IMR-90 (cell line): ENCODE results near the gene FOXR1. TPM values are rescaled to one million over a fixed set of nuclear protein-coding genes. Genes with fewer than 3 reads are reported as not detected.

Experiments
- ATAC-seq: fragments of 200-7000 bp; cut with Tn5 transposase; 2 replicates; pipeline ENCODE4 v1.9.1; 2020; ENCODE audit warnings: low read depth, mild to moderate bottlenecking, moderate library complexity
- BruUV-seq: library from RNA; stranded (reverse); fragments of 400-500 nt; replicated peaks from 2 replicates; lab custom pipeline; 2021; lab: Mats Ljungman, UMichigan
- CTCF ChIA-PET: fragments of 300-600 bp; formaldehyde crosslinking; extraction: SDS; loops from one replicate; lab custom pipeline; 2021; ENCODE audit warnings: antibody characterized with exemption; lab: Yijun Ruan, JAX
- POLR2A ChIA-PET: fragments of 300-600 bp; sonication (Branson Sonifier 250); formaldehyde crosslinking; loops from one replicate; lab custom pipeline; 2022; ENCODE audit warnings: antibody characterized with exemption; ENCODE audit not compliant: unreplicated experiment; lab: Charles Lee
- DNase-seq: peaks from one replicate; pipeline ENCODE4 v3.0.0; 2013
- H2AFZ ChIP-seq: replicated peaks from 2 replicates; pipeline ENCODE3; 2013; ENCODE audit warnings: low read length, mild to moderate bottlenecking; ENCODE audit not compliant: poor library complexity
- H2AK5ac ChIP-seq: 2 replicates; pipeline ENCODE4 v1.6.1; 2013; ENCODE audit warnings: low read depth, low read length, inconsistent platforms
- H2AK9ac ChIP-seq: replicated peaks from 2 replicates; pipeline ENCODE3; 2013; ENCODE audit warnings: mild to moderate bottlenecking, low read depth, low read length, moderate library complexity; ENCODE audit not compliant: poor library complexity
- H2BK120ac ChIP-seq: 2 replicates; pipeline ENCODE4 v1.6.1; 2013; ENCODE audit warnings: low read depth, low read length, inconsistent platforms
- H2BK15ac ChIP-seq: 3 replicates; pipeline ENCODE4 v1.6.1; 2013; ENCODE audit warnings: low read depth, low read length, inconsistent platforms
- H2BK20ac ChIP-seq: 2 replicates; pipeline ENCODE4 v1.6.1; 2013; ENCODE audit warnings: low read depth, mild to moderate bottlenecking, inconsistent platforms, low read length, moderate library complexity
- H2BK5ac ChIP-seq: 2 replicates; pipeline ENCODE4 v1.6.1; 2013; ENCODE audit warnings: mild to moderate bottlenecking, low read depth, low read length, inconsistent platforms; ENCODE audit not compliant: poor library complexity, severe bottlenecking
- H3K14ac ChIP-seq: replicated peaks from 2 replicates; pipeline ENCODE4 v1.6.1; 2013; ENCODE audit warnings: low read depth, low read length, inconsistent platforms
- H3K18ac ChIP-seq: 2 replicates; pipeline ENCODE4 v1.6.1; 2013; ENCODE audit warnings: low read depth, low read length, control low read depth
- H3K23ac ChIP-seq: 2 replicates; pipeline ENCODE4 v1.6.1; 2013; ENCODE audit warnings: low read depth, low read length, inconsistent platforms
- H3K27ac ChIP-seq: 2 replicates; pipeline ENCODE4 v1.5.1; 2013; ENCODE audit warnings: mild to moderate bottlenecking, control low read depth, low read length; ENCODE audit not compliant: insufficient read depth
- H3K27me3 ChIP-seq: 2 replicates; pipeline ENCODE4 v1.6.1; 2013; ENCODE audit warnings: low read length; ENCODE audit not compliant: control insufficient read depth, insufficient read depth
- H3K36me3 ChIP-seq: 2 replicates; pipeline ENCODE4 v1.6.1; 2013; ENCODE audit warnings: low read length, mixed read lengths; ENCODE audit not compliant: control insufficient read depth, insufficient read depth
- H3K4ac ChIP-seq: 2 replicates; pipeline ENCODE4 v1.6.1; 2013; ENCODE audit warnings: low read depth, low read length, inconsistent platforms
- H3K4me1 ChIP-seq: 2 replicates; pipeline ENCODE4 v1.6.1; 2013; ENCODE audit warnings: low read length, mixed read lengths; ENCODE audit not compliant: control insufficient read depth, insufficient read depth
- H3K4me2 ChIP-seq: 2 replicates; pipeline ENCODE4 v1.6.1; 2013; ENCODE audit warnings: low read depth, mild to moderate bottlenecking, control low read depth, low read length, moderate library complexity
- H3K4me3 ChIP-seq: 2 replicates; pipeline ENCODE4 v1.5.1; 2013; ENCODE audit warnings: low read depth, mild to moderate bottlenecking, control low read depth, low read length, moderate library complexity; ENCODE audit not compliant: insufficient read depth
- H3K56ac ChIP-seq: 2 replicates; pipeline ENCODE4 v1.6.1; 2013; ENCODE audit warnings: low read length, inconsistent platforms; ENCODE audit not compliant: insufficient read depth; ENCODE audit errors: extremely low read depth
- H3K79me1 ChIP-seq, 2 experiments: 2 replicates each; pipeline ENCODE4 v1.6.1; 2013; ENCODE audit warnings: low read length in 2 of 2, inconsistent platforms in 1 of 2, low read depth in 1 of 2
- H3K9ac ChIP-seq: 2 replicates; pipeline ENCODE4 v1.6.1; 2013; ENCODE audit warnings: low read depth, low read length, control low read depth
- H3K9me1 ChIP-seq: 2 replicates; pipeline ENCODE4 v1.6.1; 2013; ENCODE audit warnings: low read length, inconsistent platforms; ENCODE audit not compliant: insufficient read depth
- H3K9me3 ChIP-seq: 2 replicates; pipeline ENCODE4 v1.6.1; 2013; ENCODE audit warnings: low read length; ENCODE audit not compliant: control insufficient read depth, insufficient read depth
- H4K20me1 ChIP-seq: 2 replicates; pipeline ENCODE4 v1.6.1; 2013; ENCODE audit warnings: low read length, inconsistent platforms; ENCODE audit not compliant: insufficient read depth
- H4K5ac ChIP-seq: 2 replicates; pipeline ENCODE4 v1.6.1; 2013; ENCODE audit warnings: mild to moderate bottlenecking, low read depth, low read length, control low read depth
- H4K8ac ChIP-seq, 2 experiments: 2 replicates each; pipeline ENCODE4 v1.6.1; 2013; ENCODE audit warnings: low read depth in 2 of 2, low read length in 2 of 2, control low read depth in 1 of 2, inconsistent platforms in 1 of 2
- H4K91ac ChIP-seq: 2 replicates; pipeline ENCODE4 v1.6.1; 2013; ENCODE audit warnings: low read depth, low read length, inconsistent platforms; ENCODE audit not compliant: insufficient read depth
- BHLHE40 ChIP-seq: fragments of 150-350 bp; IDR thresholded peaks from 2 replicates; pipeline ENCODE4 v1.6.1; 2016; ENCODE audit warnings: mild to moderate bottlenecking, low read depth, low read length
- CEBPB ChIP-seq: IDR thresholded peaks from 2 replicates; pipeline ENCODE4 v1.6.1; 2012; ENCODE audit warnings: low read depth, low read length, improper control_type of control experiment
- CHD1 ChIP-seq: IDR thresholded peaks from 2 replicates; pipeline ENCODE4 v1.6.1; 2012; ENCODE audit warnings: low read depth, low read length, improper control_type of control experiment
- FOS ChIP-seq: fragments of 150-350 bp; IDR thresholded peaks from 2 replicates; pipeline ENCODE4 v1.6.1; 2016; ENCODE audit warnings: low read depth, low read length
- MAFK ChIP-seq: IDR thresholded peaks from 2 replicates; pipeline ENCODE4 v1.6.1; 2012; ENCODE audit warnings: low read depth, low read length, improper control_type of control experiment
- MAZ ChIP-seq: IDR thresholded peaks from 2 replicates; pipeline ENCODE4 v1.6.1; 2012; ENCODE audit warnings: low read depth, mild to moderate bottlenecking, low read length, improper control_type of control experiment, moderate library complexity, borderline replicate concordance
- MXI1 ChIP-seq: IDR thresholded peaks from 2 replicates; pipeline ENCODE4 v1.6.1; 2012; ENCODE audit warnings: low read depth, mild to moderate bottlenecking, low read length, moderate library complexity, borderline replicate concordance
- NFE2L2 ChIP-seq: fragments of 150-350 bp; IDR thresholded peaks from 2 replicates; pipeline ENCODE4 v1.6.1; 2016; ENCODE audit warnings: low read depth, mild to moderate bottlenecking, low read length
- POLR2A ChIP-seq: IDR thresholded peaks from 2 replicates; pipeline ENCODE4 v1.6.1; 2012; ENCODE audit warnings: mild to moderate bottlenecking, low read depth, low read length
- RAD21 ChIP-seq: IDR thresholded peaks from 2 replicates; pipeline ENCODE4 v1.6.1; 2012; ENCODE audit warnings: low read length, improper control_type of control experiment
- RCOR1 ChIP-seq: IDR thresholded peaks from 2 replicates; pipeline ENCODE4 v1.6.1; 2012; ENCODE audit warnings: mild to moderate bottlenecking, low read length, improper control_type of control experiment; ENCODE audit not compliant: insufficient replicate concordance
- RFX5 ChIP-seq: IDR thresholded peaks from 2 replicates; pipeline ENCODE4 v1.8.0; 2012; ENCODE audit warnings: low read depth, mild to moderate bottlenecking, low read length, moderate library complexity
- SMC3 ChIP-seq: fragments of 150-350 bp; IDR thresholded peaks from 2 replicates; pipeline ENCODE4 v1.6.1; 2016; ENCODE audit warnings: low read depth, mild to moderate bottlenecking, antibody characterized with exemption, low read length, moderate library complexity
- WGBS, 2 experiments: methylation state at CpG; one replicate each; pipeline versions ENCODE4 v1.1.5 to v1.1.7; 2013; ENCODE audit warnings: missing lambda C conversion rate in 2 of 2; ENCODE audit not compliant: insufficient read length in 1 of 2; ENCODE audit errors: extremely low coverage in 2 of 2; 5-methylcytosine and 5-hydroxymethylcytosine counted together
- dilution Hi-C: fragments of 300-500 bp; cut with HindIII; formaldehyde crosslinking; loops from one replicate; pipeline ENCODE4 v1.14.3; 2018; ENCODE audit warnings: low sequenced_read_pairs; ENCODE audit not compliant: unreplicated experiment
- in situ Hi-C: fragments of 300-500 bp; cut with MboI; formaldehyde crosslinking; loops from 3 replicates; pipeline ENCODE4 v1.14.3; 2019; ENCODE audit warnings: low sequenced_read_pairs, inconsistent platforms, mixed read lengths
- intact Hi-C: fragments of 100-400 bp; cut with micrococcal nuclease; formaldehyde crosslinking; loops from 2 replicates; pipeline ENCODE4 v1.10.0; 2022
- polyA plus RNA-seq, 3 experiments: library from polyadenylated mRNA; depleted of rRNA; stranded (reverse); fragments of >200 nt; gene quantifications; 2 replicates each; pipeline ENCODE4 v1.2.3, GENCODE V29; 2012; ENCODE audit warnings: low replicate concordance in 1 of 3
- total RNA-seq: library from RNA; depleted of rRNA; stranded (reverse); fragments of >200 nt; gene quantifications from 2 replicates; pipeline ENCODE4 v1.2.3, GENCODE V29; 2012
- TF ChIP-seq, protein P1 (sequence below): conservative IDR thresholded peaks from 2 replicates; pipeline ENCODE4 v1.5.1; 2012; ENCODE audit warnings: mild to moderate bottlenecking, low read depth, low read length, improper control_type of control experiment
- TF ChIP-seq, protein P2 (sequence below): fragments of 150-350 bp; IDR thresholded peaks from 2 replicates; pipeline ENCODE4 v1.6.1; 2016; ENCODE audit warnings: low read depth, mild to moderate bottlenecking, low read length, moderate library complexity, borderline replicate concordance
- TF ChIP-seq, protein P3 (sequence below): fragments of 150-350 bp; IDR thresholded peaks from 2 replicates; pipeline ENCODE4 v1.6.1; 2017; ENCODE audit warnings: mild to moderate bottlenecking, antibody characterized with exemption, low read length, low read depth

Gene FOXR1
- total and polyA plus RNA-seq, 2 of the 4 experiments (the other 2 are of a cell fraction), result not detected

DNA sequence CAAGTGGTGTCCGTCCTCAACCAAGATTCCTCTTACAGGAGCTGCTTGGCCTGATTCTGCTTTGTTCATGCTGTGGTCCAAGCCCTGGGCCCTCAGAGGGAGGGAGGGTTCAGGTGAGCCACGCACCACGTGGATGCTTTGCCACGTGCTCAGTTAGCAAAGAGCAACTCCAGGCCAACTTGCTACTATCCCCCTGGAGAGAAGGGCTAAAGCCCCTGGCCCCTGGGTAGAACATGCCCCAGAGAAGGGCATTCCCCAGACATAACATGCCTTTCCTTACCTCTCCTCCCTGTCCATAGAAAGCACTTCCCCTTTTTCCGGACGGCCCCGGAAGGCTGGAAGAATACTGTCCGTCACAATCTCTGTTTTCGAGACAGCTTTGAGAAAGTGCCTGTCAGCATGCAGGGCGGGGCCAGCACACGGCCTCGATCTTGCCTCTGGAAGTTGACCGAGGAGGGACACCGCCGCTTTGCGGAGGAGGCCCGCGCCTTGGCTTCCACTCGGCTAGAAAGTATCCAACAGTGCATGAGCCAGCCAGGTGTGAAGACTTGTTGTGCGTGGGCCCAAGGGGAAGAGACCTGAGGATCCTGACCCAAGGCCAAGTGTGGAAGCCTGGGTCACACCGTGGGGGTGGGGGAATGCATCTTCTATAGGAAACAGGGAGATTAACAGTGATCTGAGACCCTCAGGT, 8.8 kb downstream of the FOXR1 start:
- H3K56ac ChIP-seq, result no peak overlapping the region
- peak overlapping the region; percentile 74 for H2AFZ ChIP-seq
- no peak overlapping the region for H3K4me2 ChIP-seq
- no peaks in the 10 kb centered on the region for H3K79me1 ChIP-seq
- ATAC-seq, result peak; percentile 46
- no peak overlapping the region for H3K9ac ChIP-seq
- H2BK15ac ChIP-seq, result no peak overlapping the region
- H3K9me1 ChIP-seq, result no peaks in the 10 kb centered on the region; the same call in 1 of the 2 replicates
- ChIA-PET CTCF (no interaction called here), POLR2A (no interaction called here)
- no peak overlapping the region for H2BK120ac ChIP-seq
- no TSS peak for BruUV-seq
- no peak overlapping the region for H2BK5ac ChIP-seq
- dilution Hi-C loops (no loop called here), intact Hi-C loops (no loop called here), in situ Hi-C loops (no loop called here)
- no peak overlapping the region for H2BK20ac ChIP-seq
- no peak overlapping the region for H3K4me3 ChIP-seq
- H3K4me1 ChIP-seq, result no peaks in the 10 kb centered on the region
- H4K91ac ChIP-seq, result no peak overlapping the region
- H4K8ac ChIP-seq, result no peak overlapping the region
- no peak overlapping the region for H2AK9ac ChIP-seq
- DNase-seq, result no peak
- no peak overlapping the region for H3K27ac ChIP-seq
- H3K23ac ChIP-seq, result no peak overlapping the region
- no peaks in the 10 kb centered on the region for H4K20me1 ChIP-seq
- H3K36me3 ChIP-seq, result no peaks in the 10 kb centered on the region
- H3K9me3 ChIP-seq, result no peaks in the 10 kb centered on the region
- no peak overlapping the region for H3K4ac ChIP-seq
- whole genome bisulfite sequencing, 2 experiments, result 20% methylated on average over 2 of the region's 21 CpGs; no CpG with 5 or more reads in 1 of the 2 experiments
- no peak overlapping the region for H3K14ac ChIP-seq
- H4K5ac ChIP-seq, result no peak overlapping the region
- no peak overlapping the region for H3K18ac ChIP-seq
- no peak overlapping the region for H2AK5ac ChIP-seq
- peaks cover 26% of the 10 kb centered on the region for H3K27me3 ChIP-seq
- TF ChIP-seq SMC3 (no peak), CEBPB (no peak), MAFK (no peak), RCOR1 (no peak), MXI1 (no peak), MAZ (no peak), NFE2L2 (no peak), POLR2A (no peak), FOS (no peak), RFX5 (no peak), RAD21 (no peak), CHD1 (no peak), BHLHE40 (no peak)
- TF ChIP-seq, protein P1, sequence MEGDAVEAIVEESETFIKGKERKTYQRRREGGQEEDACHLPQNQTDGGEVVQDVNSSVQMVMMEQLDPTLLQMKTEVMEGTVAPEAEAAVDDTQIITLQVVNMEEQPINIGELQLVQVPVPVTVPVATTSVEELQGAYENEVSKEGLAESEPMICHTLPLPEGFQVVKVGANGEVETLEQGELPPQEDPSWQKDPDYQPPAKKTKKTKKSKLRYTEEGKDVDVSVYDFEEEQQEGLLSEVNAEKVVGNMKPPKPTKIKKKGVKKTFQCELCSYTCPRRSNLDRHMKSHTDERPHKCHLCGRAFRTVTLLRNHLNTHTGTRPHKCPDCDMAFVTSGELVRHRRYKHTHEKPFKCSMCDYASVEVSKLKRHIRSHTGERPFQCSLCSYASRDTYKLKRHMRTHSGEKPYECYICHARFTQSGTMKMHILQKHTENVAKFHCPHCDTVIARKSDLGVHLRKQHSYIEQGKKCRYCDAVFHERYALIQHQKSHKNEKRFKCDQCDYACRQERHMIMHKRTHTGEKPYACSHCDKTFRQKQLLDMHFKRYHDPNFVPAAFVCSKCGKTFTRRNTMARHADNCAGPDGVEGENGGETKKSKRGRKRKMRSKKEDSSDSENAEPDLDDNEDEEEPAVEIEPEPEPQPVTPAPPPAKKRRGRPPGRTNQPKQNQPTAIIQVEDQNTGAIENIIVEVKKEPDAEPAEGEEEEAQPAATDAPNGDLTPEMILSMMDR, result no peak
- TF ChIP-seq, protein P2, sequence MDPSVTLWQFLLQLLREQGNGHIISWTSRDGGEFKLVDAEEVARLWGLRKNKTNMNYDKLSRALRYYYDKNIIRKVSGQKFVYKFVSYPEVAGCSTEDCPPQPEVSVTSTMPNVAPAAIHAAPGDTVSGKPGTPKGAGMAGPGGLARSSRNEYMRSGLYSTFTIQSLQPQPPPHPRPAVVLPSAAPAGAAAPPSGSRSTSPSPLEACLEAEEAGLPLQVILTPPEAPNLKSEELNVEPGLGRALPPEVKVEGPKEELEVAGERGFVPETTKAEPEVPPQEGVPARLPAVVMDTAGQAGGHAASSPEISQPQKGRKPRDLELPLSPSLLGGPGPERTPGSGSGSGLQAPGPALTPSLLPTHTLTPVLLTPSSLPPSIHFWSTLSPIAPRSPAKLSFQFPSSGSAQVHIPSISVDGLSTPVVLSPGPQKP, result no peak
- TF ChIP-seq, protein P3, sequence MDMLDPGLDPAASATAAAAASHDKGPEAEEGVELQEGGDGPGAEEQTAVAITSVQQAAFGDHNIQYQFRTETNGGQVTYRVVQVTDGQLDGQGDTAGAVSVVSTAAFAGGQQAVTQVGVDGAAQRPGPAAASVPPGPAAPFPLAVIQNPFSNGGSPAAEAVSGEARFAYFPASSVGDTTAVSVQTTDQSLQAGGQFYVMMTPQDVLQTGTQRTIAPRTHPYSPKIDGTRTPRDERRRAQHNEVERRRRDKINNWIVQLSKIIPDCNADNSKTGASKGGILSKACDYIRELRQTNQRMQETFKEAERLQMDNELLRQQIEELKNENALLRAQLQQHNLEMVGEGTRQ, result no peak
